ENCODE measurements around the gene ZNRF1.

GRCh38 chr16:75109732-75110243 lies 111.0 kb downstream of the ZNRF1 start:
- TF ChIP-seq, protein P1, sequence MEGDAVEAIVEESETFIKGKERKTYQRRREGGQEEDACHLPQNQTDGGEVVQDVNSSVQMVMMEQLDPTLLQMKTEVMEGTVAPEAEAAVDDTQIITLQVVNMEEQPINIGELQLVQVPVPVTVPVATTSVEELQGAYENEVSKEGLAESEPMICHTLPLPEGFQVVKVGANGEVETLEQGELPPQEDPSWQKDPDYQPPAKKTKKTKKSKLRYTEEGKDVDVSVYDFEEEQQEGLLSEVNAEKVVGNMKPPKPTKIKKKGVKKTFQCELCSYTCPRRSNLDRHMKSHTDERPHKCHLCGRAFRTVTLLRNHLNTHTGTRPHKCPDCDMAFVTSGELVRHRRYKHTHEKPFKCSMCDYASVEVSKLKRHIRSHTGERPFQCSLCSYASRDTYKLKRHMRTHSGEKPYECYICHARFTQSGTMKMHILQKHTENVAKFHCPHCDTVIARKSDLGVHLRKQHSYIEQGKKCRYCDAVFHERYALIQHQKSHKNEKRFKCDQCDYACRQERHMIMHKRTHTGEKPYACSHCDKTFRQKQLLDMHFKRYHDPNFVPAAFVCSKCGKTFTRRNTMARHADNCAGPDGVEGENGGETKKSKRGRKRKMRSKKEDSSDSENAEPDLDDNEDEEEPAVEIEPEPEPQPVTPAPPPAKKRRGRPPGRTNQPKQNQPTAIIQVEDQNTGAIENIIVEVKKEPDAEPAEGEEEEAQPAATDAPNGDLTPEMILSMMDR (IDR thresholded peaks at IDR 0.05) = no peak
- no peak for TF ChIP-seq POLR2A (IDR thresholded peaks at IDR 0.05)
